NCI-H1930 (cell line): ENCODE results near the gene NPLOC4.

Experiments
- DNase-seq, 2 experiments: peaks; one replicate each; lab custom pipeline; 2025; lab: John Stamatoyannopoulos, UW

Gene NPLOC4

DNA sequence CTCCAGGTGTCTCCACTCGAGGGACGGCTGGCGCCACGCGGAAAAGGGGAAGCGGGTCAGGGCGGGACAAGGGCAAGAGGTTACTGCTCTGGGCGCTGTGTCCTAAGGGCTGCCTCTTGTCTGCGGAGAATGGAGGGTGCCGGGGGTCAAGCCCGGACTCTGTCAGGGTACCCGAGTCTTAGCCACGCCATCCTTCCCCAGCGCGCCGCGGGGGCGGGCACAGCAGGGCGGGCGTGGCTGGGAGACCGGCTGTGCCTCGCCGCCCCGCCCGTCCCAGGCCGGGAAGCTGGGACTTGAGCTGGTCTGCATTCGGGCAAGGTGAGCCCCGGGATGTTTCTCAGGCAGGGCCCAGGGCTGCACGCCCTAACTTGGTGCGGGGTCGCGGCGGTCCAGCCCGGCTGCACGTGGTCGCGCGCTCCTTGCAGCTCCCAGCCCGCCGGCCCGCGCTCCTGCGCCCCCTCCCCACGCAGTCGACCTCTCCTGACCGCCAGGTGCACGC is 118.1 kb downstream of the NPLOC4 start:
- DNase-seq = no peak

DNA sequence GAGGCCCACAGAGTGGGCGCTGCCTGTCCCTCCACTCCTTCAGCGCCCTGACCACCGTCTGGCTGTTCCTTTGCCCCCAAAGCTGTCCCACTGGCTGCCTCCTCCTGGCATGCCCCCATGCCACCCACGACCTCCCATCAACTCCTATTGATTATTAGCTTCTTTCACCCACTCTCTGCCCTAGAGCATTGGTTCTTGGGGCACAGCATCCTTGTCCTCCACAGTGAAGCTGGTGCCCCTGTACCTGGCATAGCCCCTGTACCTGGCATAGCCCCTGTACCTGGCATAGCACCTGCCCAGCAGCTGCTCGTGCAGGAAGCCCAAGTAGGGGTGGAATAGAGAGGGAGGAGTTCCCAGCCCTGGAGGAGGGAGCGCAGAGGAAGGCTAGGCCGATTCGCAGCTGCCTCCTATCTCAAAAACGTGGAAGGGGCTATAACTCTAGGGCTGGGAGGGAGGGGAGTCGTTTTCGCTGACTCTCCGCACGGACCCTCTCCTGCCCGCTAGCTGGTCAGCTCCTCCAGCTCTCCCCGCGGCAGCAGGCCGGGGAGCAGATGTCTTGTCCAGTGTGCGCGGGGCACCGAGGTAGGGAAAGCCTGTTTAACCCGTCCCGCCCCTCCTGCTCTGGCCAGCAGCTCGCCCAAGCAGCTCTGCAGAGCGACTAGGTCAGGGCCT is 118.7 kb downstream of the NPLOC4 start:
- no peak for DNase-seq

GRCh38 chr17:81517339-81518112 is 119.4 kb downstream of the NPLOC4 start:
- DNase-seq = no peak

- DNase-seq = no peak
Observed at GRCh38 chr17:81517009-81517338, 119.9 kb downstream of the NPLOC4 start.

DNA sequence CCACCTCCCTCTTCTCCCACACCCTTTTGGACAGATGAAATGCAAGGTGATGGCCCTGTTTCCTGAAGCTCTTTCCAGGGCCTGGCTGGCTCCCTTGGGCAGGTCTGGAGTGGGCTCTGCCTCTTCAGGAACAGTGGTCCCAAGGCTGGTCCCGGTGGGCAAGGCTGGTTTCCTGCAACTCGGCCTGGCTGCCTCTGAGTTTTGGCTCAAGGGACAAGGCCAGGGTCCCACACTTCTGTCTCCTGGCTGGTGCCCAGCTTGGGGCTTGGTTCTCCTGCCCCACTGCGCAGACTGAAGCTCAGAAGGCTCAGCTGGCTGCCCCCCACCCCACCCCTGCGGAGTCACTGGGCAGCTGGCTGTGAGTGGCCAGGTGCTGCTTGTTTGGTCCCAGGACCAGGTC is 120.5 kb downstream of the NPLOC4 start:
- DNase-seq = no peak

- DNase-seq = no peak
Observed at GRCh38 chr17:81515530-81516041, 121.3 kb downstream of the NPLOC4 start.

DNA sequence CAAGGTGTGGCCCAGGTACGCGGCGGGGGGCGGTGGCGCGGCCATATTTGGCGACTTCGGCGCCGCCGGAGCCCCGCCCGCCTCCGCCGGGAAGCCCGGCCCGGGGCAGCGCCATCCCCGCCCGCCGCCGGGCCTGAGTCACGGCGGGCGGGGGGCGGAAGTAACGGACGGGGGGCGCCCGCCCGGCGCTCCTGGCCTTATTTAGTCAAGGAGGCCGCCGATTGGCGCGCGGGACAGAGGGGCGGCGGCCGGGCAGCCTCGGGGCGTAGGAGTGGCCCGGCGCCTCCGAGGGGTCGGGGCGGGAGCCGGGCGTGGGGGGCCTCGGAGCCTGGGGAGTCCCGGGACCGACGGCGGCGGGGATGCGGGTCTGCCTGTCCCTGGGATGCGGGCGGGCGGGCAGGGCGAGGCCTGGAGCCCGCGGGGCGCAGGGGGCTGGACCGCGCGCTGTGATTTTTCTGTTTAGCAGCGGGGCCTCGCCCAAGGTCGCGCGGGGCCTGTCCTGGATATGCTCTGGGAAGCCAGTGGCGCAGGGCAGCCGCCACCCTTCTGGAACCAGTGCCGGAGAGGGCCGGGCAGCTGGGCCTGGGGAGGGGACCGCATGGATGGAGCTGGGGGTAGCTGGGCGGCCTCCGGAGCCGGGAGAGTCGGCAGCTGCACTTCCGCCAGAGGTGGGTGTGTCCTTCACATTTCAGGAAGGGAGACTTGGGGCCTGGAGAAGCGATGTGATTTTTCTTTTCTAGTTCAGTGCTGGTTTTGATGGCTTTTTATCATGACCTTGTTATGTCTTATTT is 122.0 kb downstream of the NPLOC4 start:
- peak; percentile 78 to 87 for DNase-seq

DNA sequence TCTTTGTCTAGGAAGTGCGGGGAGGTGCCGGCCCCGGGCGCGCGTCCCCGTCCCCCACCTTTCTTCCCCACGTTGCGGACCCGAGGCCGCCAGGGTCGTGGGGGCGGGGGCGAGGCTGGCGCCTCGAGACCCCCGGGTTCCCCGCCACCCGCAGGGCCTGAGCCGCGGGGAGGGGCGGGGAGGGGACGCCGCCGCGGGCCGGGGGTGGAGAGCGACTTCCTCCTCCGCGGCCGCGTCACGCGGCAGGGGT is 122.5 kb downstream of the NPLOC4 start:
- no peak for DNase-seq

DNA sequence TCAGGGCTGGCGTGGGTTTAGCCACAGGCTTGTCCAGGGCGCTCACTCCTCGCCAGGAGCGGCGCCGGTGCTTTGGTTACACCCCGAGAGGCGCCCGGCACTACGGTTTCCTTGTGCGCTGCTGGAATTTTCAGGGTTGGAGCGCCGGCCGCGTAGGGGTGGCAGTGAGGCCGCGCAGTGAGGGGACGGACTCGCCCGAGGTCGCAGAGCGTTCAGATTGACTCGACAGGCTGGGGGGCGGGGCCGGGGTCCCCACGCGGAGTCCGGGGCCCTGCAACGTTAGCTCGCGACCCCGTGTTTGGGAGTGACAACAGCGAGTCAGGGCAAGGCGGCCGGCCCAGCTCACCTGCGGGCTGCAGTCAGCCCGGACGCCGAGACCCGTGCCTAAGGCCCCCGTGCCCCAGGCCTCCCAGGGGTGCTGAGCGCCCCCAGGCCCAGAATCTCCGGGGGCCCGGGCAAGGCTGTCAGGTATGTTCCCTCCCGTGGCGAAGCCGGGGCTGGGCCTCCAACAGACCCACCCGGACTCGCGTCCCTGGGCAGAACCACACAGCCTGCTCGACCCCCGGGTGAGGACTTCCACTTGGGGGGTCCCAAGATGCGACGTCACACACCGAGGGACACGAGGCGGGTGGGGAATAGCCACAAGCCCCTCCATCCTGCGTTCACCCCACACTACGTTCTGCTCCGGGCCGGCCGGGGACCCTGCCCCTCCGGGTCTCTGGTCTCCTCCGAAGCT is 123.0 kb downstream of the NPLOC4 start:
- DNase-seq = peak; percentile 65 to 83

GRCh38 chr17:81513372-81513752 is 123.5 kb downstream of the NPLOC4 start:
- DNase-seq = peak; percentile 68 to 83

DNA sequence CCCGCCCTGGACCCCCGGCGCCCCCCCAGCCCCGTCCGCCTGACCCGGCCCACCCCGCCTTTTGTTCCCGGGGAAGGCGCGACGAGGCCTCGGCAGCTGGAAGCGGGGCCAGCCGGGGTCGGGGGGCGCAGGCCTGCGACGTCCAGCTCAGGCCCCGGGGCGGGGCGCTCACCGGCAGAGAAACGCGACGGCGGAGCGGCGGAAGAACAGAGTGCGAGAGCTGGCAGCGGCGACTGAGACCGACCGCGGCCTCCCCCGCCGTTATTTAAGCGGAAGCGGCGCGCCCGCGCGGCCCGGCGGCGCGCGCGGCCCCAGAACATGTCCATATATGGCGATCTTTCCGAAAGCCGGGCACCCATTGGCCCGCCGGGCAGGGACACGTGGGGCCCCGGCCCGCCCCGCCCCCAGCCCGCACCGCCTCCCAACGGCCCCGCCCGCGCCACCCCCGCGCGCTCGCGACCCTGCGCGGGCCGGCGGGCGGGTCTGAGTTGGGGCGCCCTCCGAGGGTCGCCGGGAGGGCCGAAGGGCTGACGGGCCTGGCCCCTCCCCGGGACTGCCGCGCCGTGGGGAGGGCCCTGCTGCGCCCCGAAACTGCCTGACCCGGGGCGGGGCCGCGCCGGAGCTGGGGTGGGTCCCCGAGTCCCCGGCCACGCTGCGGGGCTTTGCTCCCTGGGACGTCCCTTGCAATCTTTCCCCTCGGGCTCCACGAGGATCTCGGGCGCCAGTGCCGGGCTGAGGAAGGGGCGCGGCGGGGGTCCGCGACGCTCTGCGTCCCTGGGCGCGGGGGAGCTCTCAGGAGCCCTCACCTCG is 124.1 kb downstream of the NPLOC4 start, which contains the start of gene ACTG1:
ACTG1 (minus strand) TSS at position 238 of the 810 bp plus-strand sequence. CDS start 445 bp downstream, outside the sequence.
- peak; percentile 88 to 96 for DNase-seq

GRCh38 chr17:81511804-81512561 is 124.9 kb downstream of the NPLOC4 start:
- no peak for DNase-seq

GRCh38 chr17:81511554-81511803 is 125.4 kb downstream of the NPLOC4 start:
- no peak for DNase-seq

DNA sequence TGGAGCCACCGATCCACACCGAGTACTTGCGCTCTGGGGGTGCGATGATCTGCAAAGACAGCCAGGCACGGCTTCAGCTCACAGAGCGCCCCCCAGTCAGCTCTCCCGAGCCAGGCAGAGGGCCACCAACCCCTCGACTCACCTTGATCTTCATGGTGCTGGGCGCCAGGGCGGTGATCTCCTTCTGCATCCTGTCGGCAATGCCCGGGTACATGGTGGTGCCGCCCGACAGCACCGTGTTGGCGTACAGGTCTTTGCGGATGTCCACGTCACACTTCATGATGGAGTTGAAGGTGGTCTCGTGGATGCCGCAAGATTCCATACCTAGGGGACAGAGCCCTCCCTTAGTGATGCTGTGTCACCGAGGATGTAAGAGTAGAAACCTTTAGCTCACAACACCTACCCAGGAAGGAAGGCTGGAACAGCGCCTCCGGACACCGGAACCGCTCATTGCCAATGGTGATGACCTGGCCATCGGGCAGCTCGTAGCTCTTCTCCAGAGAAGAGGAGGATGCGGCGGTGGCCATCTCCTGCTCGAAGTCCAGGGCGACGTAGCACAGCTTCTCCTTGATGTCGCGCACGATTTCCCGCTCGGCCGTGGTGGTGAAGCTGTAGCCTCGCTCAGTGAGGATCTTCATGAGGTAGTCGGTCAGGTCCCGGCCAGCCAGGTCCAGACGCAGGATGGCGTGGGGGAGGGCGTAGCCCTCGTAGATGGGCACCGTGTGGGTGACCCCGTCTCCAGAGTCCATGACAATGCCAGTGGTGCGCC is 125.9 kb downstream of the NPLOC4 start:
- DNase-seq = no peak

- no peak for DNase-seq
Observed at GRCh38 chr17:81509972-81510784, 126.7 kb downstream of the NPLOC4 start.

GRCh38 chr17:81509207-81509971 is 127.5 kb downstream of the NPLOC4 start:
- no peak for DNase-seq

DNA sequence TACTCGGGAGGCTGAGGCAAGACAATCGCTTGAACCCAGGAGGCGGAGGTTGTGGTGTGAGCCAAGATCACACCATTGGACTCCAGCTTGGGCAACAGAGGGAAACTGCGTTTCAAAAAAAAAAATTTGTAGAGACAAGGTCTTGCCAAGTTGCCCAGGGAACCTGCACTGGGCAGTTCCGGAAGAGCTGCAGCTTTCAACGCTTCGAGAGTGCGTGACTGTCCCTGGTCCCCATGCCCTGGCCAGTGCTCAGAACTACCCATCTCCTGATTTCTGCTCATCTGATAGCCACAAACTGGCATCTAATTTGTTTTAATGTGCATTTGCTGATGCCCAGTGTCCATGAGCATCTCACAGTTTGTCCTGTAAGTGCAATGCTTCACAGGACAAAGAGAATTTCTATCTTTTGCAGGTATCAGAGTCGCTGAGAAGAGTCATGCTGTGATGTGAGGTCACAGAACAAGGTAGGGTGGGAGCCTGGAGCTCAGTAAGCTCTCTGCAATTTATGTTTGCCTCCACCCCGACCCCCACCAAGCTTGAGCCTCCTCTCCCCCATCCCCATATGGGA is 128.2 kb downstream of the NPLOC4 start:
- no peak for DNase-seq
